ENCODE data around the gene VAPA. TPM values are rescaled to one million over a fixed set of nuclear protein-coding genes. Genes with fewer than 3 reads are reported as not detected.

Gene VAPA
- polyA plus RNA-seq, 1 donor (not counting 4 experiments of a cell fraction or from before 2014, with no cell fraction given): 350 TPM

GRCh38 chr18:9872823-9873222 lies 41.0 kb upstream of the VAPA start:
- no peaks in the 10 kb centered on the region for H3K9me3 ChIP-seq (ENCODE audit: control insufficient read depth, low read depth, low read length)
- H3K4me1 ChIP-seq (ENCODE audit: control insufficient read depth, extremely low read depth, insufficient read depth, low read length): peaks cover 45% of the 10 kb centered on the region
- no peak overlapping the region for H3K27ac ChIP-seq (ENCODE audit: control insufficient read depth, insufficient read depth, low read length)
- H2AFZ ChIP-seq (ENCODE audit: control insufficient read depth, low read length): no peak overlapping the region
- no peak overlapping the region for H3K4me2 ChIP-seq (ENCODE audit: control insufficient read depth, extremely low read depth, insufficient read depth, low read depth, low read length)
- no peaks in the 10 kb centered on the region for H3K79me2 ChIP-seq (ENCODE audit: control insufficient read depth, insufficient read depth, low read length)
- no peak overlapping the region for H3K4me3 ChIP-seq (ENCODE audit: control insufficient read depth in 2 of 3, extremely low read depth in 1 of 3, insufficient read depth in 2 of 3, low read depth in 1 of 3, low read length in 3 of 3)
- H3K9me1 ChIP-seq (ENCODE audit: control insufficient read depth, extremely low read depth, insufficient read depth, low read length): no peaks in the 10 kb centered on the region
- H3K36me3 ChIP-seq (ENCODE audit: control insufficient read depth in 2 of 2, extremely low read depth in 1 of 2, insufficient read depth in 2 of 2, low read length in 2 of 2): no peaks in the 10 kb centered on the region
- dilution Hi-C loops (cut with MboI; ENCODE audit: extremely low pct_ligation_motif_present, low sequenced_read_pairs): no loop called here
- no peaks in the 10 kb centered on the region for H4K20me1 ChIP-seq (ENCODE audit: control insufficient read depth, extremely low read depth, insufficient read depth, low read length)
- DNase-seq (ENCODE audit: low read depth, low spot score): no peak
- no peak for FAIRE-seq
- TF ChIP-seq, protein P1, sequence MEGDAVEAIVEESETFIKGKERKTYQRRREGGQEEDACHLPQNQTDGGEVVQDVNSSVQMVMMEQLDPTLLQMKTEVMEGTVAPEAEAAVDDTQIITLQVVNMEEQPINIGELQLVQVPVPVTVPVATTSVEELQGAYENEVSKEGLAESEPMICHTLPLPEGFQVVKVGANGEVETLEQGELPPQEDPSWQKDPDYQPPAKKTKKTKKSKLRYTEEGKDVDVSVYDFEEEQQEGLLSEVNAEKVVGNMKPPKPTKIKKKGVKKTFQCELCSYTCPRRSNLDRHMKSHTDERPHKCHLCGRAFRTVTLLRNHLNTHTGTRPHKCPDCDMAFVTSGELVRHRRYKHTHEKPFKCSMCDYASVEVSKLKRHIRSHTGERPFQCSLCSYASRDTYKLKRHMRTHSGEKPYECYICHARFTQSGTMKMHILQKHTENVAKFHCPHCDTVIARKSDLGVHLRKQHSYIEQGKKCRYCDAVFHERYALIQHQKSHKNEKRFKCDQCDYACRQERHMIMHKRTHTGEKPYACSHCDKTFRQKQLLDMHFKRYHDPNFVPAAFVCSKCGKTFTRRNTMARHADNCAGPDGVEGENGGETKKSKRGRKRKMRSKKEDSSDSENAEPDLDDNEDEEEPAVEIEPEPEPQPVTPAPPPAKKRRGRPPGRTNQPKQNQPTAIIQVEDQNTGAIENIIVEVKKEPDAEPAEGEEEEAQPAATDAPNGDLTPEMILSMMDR (optimal IDR thresholded peaks at IDR 0.05 in 1 of 3, IDR thresholded peaks at IDR 0.05 in 1 of 3, conservative IDR thresholded peaks at IDR 0.05 in 1 of 3; ENCODE audit: extremely low read depth in 1 of 3, insufficient read depth in 2 of 3, low read length in 3 of 3): no peak
- no peak for TF ChIP-seq EZH2 (IDR thresholded peaks at IDR 0.05; ENCODE audit: low read length)
- no peaks in the 10 kb centered on the region for H3K27me3 ChIP-seq (ENCODE audit: control insufficient read depth, extremely low read depth, insufficient read depth, low read length)
- H3K9ac ChIP-seq (ENCODE audit: control insufficient read depth, extremely low read depth, insufficient read depth, low read length): no peak overlapping the region

DNA sequence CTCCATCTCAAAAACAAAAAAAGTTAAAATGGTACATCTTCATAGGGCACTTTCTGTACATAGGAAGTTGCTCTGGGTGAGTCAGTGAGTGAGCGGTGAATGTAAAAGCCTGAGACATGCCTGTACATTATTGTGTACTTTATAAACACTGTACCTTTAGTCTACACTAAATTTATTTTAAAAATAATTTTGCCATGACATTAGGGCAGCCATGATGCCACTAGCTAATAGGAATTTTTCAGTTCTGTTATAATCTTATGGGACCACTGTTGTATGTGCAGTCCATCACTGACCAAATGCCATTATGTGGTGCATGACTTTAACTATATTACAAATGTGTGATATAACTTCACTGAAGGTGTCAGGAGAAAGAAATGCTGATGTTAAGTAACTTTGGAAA lies 39.1 kb upstream of the VAPA start:
- Histone ChIP-seq H3K36me3 (ENCODE audit: control insufficient read depth in 2 of 2, extremely low read depth in 1 of 2, insufficient read depth in 2 of 2, low read length in 2 of 2) (no peaks in the 10 kb centered on the region), H3K4me3 (ENCODE audit: control insufficient read depth in 2 of 3, extremely low read depth in 1 of 3, insufficient read depth in 2 of 3, low read depth in 1 of 3, low read length in 3 of 3) (no peak overlapping the region), H3K27ac (ENCODE audit: control insufficient read depth, insufficient read depth, low read length) (peak overlapping the region; percentile 32), H2AFZ (ENCODE audit: control insufficient read depth, low read length) (no peak overlapping the region), H4K20me1 (ENCODE audit: control insufficient read depth, extremely low read depth, insufficient read depth, low read length) (no peaks in the 10 kb centered on the region), H3K9me1 (ENCODE audit: control insufficient read depth, extremely low read depth, insufficient read depth, low read length) (no peaks in the 10 kb centered on the region), H3K9ac (ENCODE audit: control insufficient read depth, extremely low read depth, insufficient read depth, low read length) (no peak overlapping the region), H3K9me3 (ENCODE audit: control insufficient read depth, low read depth, low read length) (no peaks in the 10 kb centered on the region), H3K27me3 (ENCODE audit: control insufficient read depth, extremely low read depth, insufficient read depth, low read length) (no peaks in the 10 kb centered on the region), H3K79me2 (ENCODE audit: control insufficient read depth, insufficient read depth, low read length) (no peaks in the 10 kb centered on the region), H3K4me1 (ENCODE audit: control insufficient read depth, extremely low read depth, insufficient read depth, low read length) (peaks cover 32% of the 10 kb centered on the region), H3K4me2 (ENCODE audit: control insufficient read depth, extremely low read depth, insufficient read depth, low read depth, low read length) (peak overlapping the region; percentile 36)
- FAIRE-seq (no peak), DNase-seq (ENCODE audit: low read depth, low spot score) (no peak)
- dilution Hi-C loops (cut with MboI; ENCODE audit: extremely low pct_ligation_motif_present, low sequenced_read_pairs): no loop called here
- TF ChIP-seq, protein P1 (optimal IDR thresholded peaks at IDR 0.05 in 1 of 3, IDR thresholded peaks at IDR 0.05 in 1 of 3, conservative IDR thresholded peaks at IDR 0.05 in 1 of 3; ENCODE audit: extremely low read depth in 1 of 3, insufficient read depth in 2 of 3, low read length in 3 of 3): no peak
- no peak for TF ChIP-seq EZH2 (IDR thresholded peaks at IDR 0.05; ENCODE audit: low read length)
